HepG2 (cell line): ENCODE data around the gene OLFM1. TPM values are rescaled to one million over a fixed set of nuclear protein-coding genes. Genes with fewer than 3 reads are reported as not detected.
A peak's percentile ranks its signal among the peaks of the same experiment; 100 is the strongest.

Experiments
- ARNTL ChIP-seq: sonication (generic); formaldehyde crosslinking; IDR thresholded peaks from 2 replicates; pipeline ENCODE4 v1.4.0; 2020; ENCODE audit warnings: mild to moderate bottlenecking, missing genetic modification reagents
- BATF2 ChIP-seq: sonication (generic); formaldehyde crosslinking; IDR thresholded peaks from 2 replicates; pipeline ENCODE4 v1.8.0; 2022; ENCODE audit warnings: mild to moderate bottlenecking, missing genetic modification reagents, moderate library complexity
- ESRRA ChIP-seq: sonication (generic); formaldehyde crosslinking; IDR thresholded peaks from 2 replicates; pipeline ENCODE4 v1.5.1; 2020; ENCODE audit warnings: mild to moderate bottlenecking, low read depth, missing genetic modification reagents
- ETV6 ChIP-seq: sonication (generic); formaldehyde crosslinking; conservative IDR thresholded peaks from 2 replicates; pipeline ENCODE4 v1.4.0; 2020; ENCODE audit warnings: missing genetic modification reagents
- HIVEP1 ChIP-seq: sonication (generic); formaldehyde crosslinking; IDR thresholded peaks from 2 replicates; pipeline ENCODE4 v1.4.0; 2020; ENCODE audit warnings: mild to moderate bottlenecking, missing genetic modification reagents
- HOXA7 ChIP-seq: sonication (generic); formaldehyde crosslinking; IDR thresholded peaks from 2 replicates; pipeline ENCODE4 v1.8.1; 2022; ENCODE audit warnings: mild to moderate bottlenecking, missing genetic modification reagents, moderate library complexity
- HOXD1 ChIP-seq: sonication (generic); formaldehyde crosslinking; IDR thresholded peaks from 2 replicates; pipeline ENCODE4 v1.5.0; 2020; ENCODE audit warnings: missing genetic modification reagents
- KAT2B ChIP-seq: fragments of 150-350 bp; IDR thresholded peaks from 2 replicates; pipeline ENCODE4 v1.6.1; 2014; ENCODE audit warnings: low read depth, low read length, borderline replicate concordance
- KDM2A ChIP-seq: sonication (generic); formaldehyde crosslinking; IDR thresholded peaks from 2 replicates; pipeline ENCODE4 v1.4.0; 2020; ENCODE audit warnings: low read depth, missing genetic modification reagents, borderline replicate concordance
- MAFF ChIP-seq: IDR thresholded peaks from 2 replicates; pipeline ENCODE4 v1.6.1; 2011; ENCODE audit warnings: low read depth, low read length, improper control_type of control experiment
- MED8 ChIP-seq: sonication (generic); formaldehyde crosslinking; IDR thresholded peaks from 2 replicates; pipeline ENCODE4 v1.8.1; 2023; ENCODE audit warnings: mild to moderate bottlenecking, missing genetic modification reagents; ENCODE audit not compliant: insufficient replicate concordance
- MIXL1 ChIP-seq: IDR thresholded peaks from 2 replicates; pipeline ENCODE4 v1.6.1; 2016
- NFE2L2 ChIP-seq: fragments of 150-350 bp; IDR thresholded peaks from 2 replicates; pipeline ENCODE4 v1.6.1; 2014; ENCODE audit warnings: low read length
- ONECUT2 ChIP-seq: sonication (generic); formaldehyde crosslinking; IDR thresholded peaks from 2 replicates; pipeline ENCODE4 v1.4.0; 2020; ENCODE audit warnings: missing genetic modification reagents
- PAX8 ChIP-seq: sonication (generic); formaldehyde crosslinking; IDR thresholded peaks from 2 replicates; pipeline ENCODE4 v1.8.0; 2022; ENCODE audit warnings: mild to moderate bottlenecking, missing genetic modification reagents, borderline replicate concordance
- RXRA ChIP-seq: sonication (generic); formaldehyde crosslinking; IDR thresholded peaks from 2 replicates; pipeline ENCODE4 v1.5.1; 2020; ENCODE audit warnings: missing genetic modification reagents
- SNAI1 ChIP-seq: sonication (generic); formaldehyde crosslinking; IDR thresholded peaks from 2 replicates; pipeline ENCODE4 v1.5.0; 2020; ENCODE audit warnings: mild to moderate bottlenecking, missing genetic modification reagents, borderline replicate concordance
- SOX6 ChIP-seq, 2 experiments: fragments of 450-650 bp in 1 of 2; sonication (generic) in 1 of 2; formaldehyde crosslinking in 1 of 2; IDR thresholded peaks; 2 replicates each; pipeline versions ENCODE4 v1.4.0 to v1.6.1; 2017 to 2020; ENCODE audit warnings: antibody characterized with exemption in 1 of 2, mild to moderate bottlenecking in 1 of 2, missing genetic modification reagents in 1 of 2
- STAT5B ChIP-seq: sonication (generic); formaldehyde crosslinking; IDR thresholded peaks from 2 replicates; pipeline ENCODE4 v1.4.0; 2020; ENCODE audit warnings: missing genetic modification reagents
- TFDP1 ChIP-seq: IDR thresholded peaks from 2 replicates; pipeline ENCODE4 v1.6.1; 2016; ENCODE audit warnings: missing compliant biosample characterization, missing genetic modification reagents, borderline replicate concordance
- TFDP2 ChIP-seq: sonication (generic); formaldehyde crosslinking; IDR thresholded peaks from 2 replicates; pipeline ENCODE4 v1.4.0; 2020; ENCODE audit warnings: missing genetic modification reagents
- ZMYM3 ChIP-seq: sonication (generic); formaldehyde crosslinking; IDR thresholded peaks from 2 replicates; pipeline ENCODE4 v1.5.1; 2020; ENCODE audit warnings: mild to moderate bottlenecking, missing genetic modification reagents
- ZNF275 ChIP-seq: sonication (generic); formaldehyde crosslinking; IDR thresholded peaks from 2 replicates; pipeline ENCODE4 v1.8.0; 2022; ENCODE audit warnings: missing genetic modification reagents, mild to moderate bottlenecking, inconsistent platforms, borderline replicate concordance
- ZNF33A ChIP-seq: sonication (generic); formaldehyde crosslinking; IDR thresholded peaks from 2 replicates; pipeline ENCODE4 v1.5.1; 2020; ENCODE audit warnings: missing genetic modification reagents, mild to moderate bottlenecking, moderate library complexity, borderline replicate concordance
- ZNF501 ChIP-seq: sonication (generic); formaldehyde crosslinking; IDR thresholded peaks from 2 replicates; pipeline ENCODE4 v1.5.1; 2020; ENCODE audit warnings: mild to moderate bottlenecking, moderate library complexity, missing genetic modification reagents
- ZNF563 ChIP-seq: sonication (generic); formaldehyde crosslinking; IDR thresholded peaks from 2 replicates; pipeline ENCODE4 v1.8.0; 2022; ENCODE audit warnings: mild to moderate bottlenecking, moderate library complexity, missing genetic modification reagents
- ZNF7 ChIP-seq: IDR thresholded peaks from 2 replicates; pipeline ENCODE4 v1.6.1; 2016; ENCODE audit warnings: missing biosample characterization, missing genetic modification reagents
- ZNF746 ChIP-seq: sonication (generic); formaldehyde crosslinking; IDR thresholded peaks from 2 replicates; pipeline ENCODE4 v1.8.0; 2022; ENCODE audit warnings: mild to moderate bottlenecking, missing genetic modification reagents
- polyA plus RNA-seq, 8 experiments: library from polyadenylated mRNA; depleted of rRNA in 3 of 8; stranded (reverse) in 7 of 8; unstranded in 1 of 8; fragments of >200 nt; fragmentation: Illumina TruSeq in 4 of 8; extraction: Trizol in 4 of 8; gene quantifications; 2 replicates each; pipeline versions ENCODE4 v1.2.1 to v1.2.3, GENCODE V29; 2011 to 2016; ENCODE audit warnings: low read depth in 4 of 8, missing spikeins in 1 of 8, mixed read lengths in 1 of 8; ENCODE audit not compliant: insufficient read depth in 1 of 8
- total RNA-seq, 5 experiments: library from RNA; depleted of rRNA; stranded (reverse); fragments of >200 nt; fragmentation: Illumina TruSeq; extraction: Trizol; gene quantifications; 2 replicates each; pipeline ENCODE4 v1.2.3, GENCODE V29; 2016; ENCODE audit warnings: low read depth in 1 of 5

OLFM1 gene
- total and polyA plus RNA-seq, 2 of the 13 experiments (the other 11 are each of a cell fraction or from before 2014, with no cell fraction given), result not detected

GRCh38 chr9:135085830-135086546 is 1.5 kb upstream of the OLFM1 start (continued):
- TF ChIP-seq ETV6 (no peak), ZNF275 (CRISPR knock-in tag) (no peak), BATF2 (CRISPR knock-in tag) (no peak), RXRA (CRISPR knock-in tag) (peak; percentile 58; the same call in 1 of the 2 replicates), TFDP1 (CRISPR knock-in tag) (peak; percentile 88; the same call in 1 of the 2 replicates), ZNF33A (CRISPR knock-in tag) (no peak), ZNF501 (peak; percentile 87), SNAI1 (CRISPR knock-in tag) (no peak), STAT5B (CRISPR knock-in tag) (no peak), ZNF563 (CRISPR knock-in tag) (no peak; the same call in 1 of the 2 replicates), MED8 (CRISPR knock-in tag) (no peak), HOXD1 (CRISPR knock-in tag) (no peak), TFDP2 (CRISPR knock-in tag) (peak; percentile 88), ZNF746 (no peak), ZNF7 (CRISPR knock-in tag) (no peak), ZMYM3 (peak; percentile 67; the same call in 1 of the 2 replicates), HIVEP1 (CRISPR knock-in tag) (peak; percentile 55; the same call in 1 of the 2 replicates), MAFF (no peak), KAT2B (no peak), HOXA7 (CRISPR knock-in tag) (no peak), MIXL1 (CRISPR knock-in tag) (peak; percentile 78), PAX8 (CRISPR knock-in tag) (no peak), ARNTL (CRISPR knock-in tag) (peak; percentile 65), SOX6 (IDR thresholded peaks at IDR 0.05) (no peak), SOX6 (CRISPR knock-in tag; IDR thresholded peaks at IDR 0.05) (peak; percentile 85), ESRRA (CRISPR knock-in tag) (0 out of 2 replicates have a peak, but pooled peaks have one; percentile 28), NFE2L2 (no peak), KDM2A (peak; percentile 69; the same call in 1 of the 2 replicates), ONECUT2 (CRISPR knock-in tag) (no peak)
